ENCODE data around the gene OR7A5. TPM values are rescaled to one million over a fixed set of nuclear protein-coding genes. Genes with fewer than 3 reads are reported as not detected.
"Not testable (repeated sequence)": the region's sequence is repeated elsewhere in the genome, so short reads cannot be mapped to it uniquely, and the experiment has no call there.

OR7A5 gene
- total RNA-seq, 1 donor from 2014 or later: not detected

DNA sequence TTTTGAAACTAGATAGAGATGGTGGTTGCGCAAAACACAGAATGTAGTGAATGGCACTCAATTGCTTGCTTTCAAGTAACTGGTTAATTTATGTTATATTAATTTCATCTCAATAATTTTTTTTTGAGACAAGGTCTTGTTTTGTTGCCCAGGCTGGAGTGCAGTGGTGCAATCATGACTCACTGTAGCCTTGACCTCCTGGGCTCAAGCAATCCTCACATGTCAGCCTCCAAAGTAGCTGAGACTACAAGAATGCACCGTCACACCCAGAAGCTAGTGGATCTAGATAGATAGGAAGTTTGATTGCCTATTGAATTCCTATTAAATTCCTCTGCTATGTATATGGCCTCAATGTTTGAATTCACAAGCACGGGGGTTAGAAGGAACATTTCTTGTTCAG is 30.2 kb downstream of the OR7A5 start:
- Mint-ChIP-seq H3K9me3 (ENCODE audit: unreplicated experiment) (peaks cover under 1% of the 10 kb centered on the region), H3K27ac (ENCODE audit: unreplicated experiment) (no peak overlapping the region)
- no peak for DNase-seq

DNA sequence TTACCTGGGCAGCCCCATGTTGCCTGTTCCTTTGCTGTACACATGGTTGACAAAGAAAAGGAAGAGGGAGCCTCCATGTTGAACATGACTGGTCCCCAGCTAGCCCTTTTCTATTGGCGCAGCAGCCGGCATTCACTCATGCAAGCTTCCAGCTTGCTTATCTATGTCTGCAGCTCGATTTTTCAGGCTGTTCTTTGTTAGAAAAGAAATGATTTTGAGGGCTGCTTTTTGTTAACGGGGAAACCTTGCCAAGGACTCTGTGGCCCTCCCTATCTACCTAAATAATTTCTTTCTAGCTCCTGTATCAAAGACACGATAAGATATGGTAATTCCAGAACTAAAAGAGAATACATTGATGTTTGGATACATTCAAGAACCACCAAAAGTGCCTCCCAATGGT is 36.2 kb downstream of the OR7A5 start:
- Mint-ChIP-seq H3K4me1 (ENCODE audit: low read depth, unreplicated experiment) (no peaks in the 10 kb centered on the region), H3K36me3 (ENCODE audit: unreplicated experiment) (no peaks in the 10 kb centered on the region), H3K4me3 (ENCODE audit: unreplicated experiment) (no peak overlapping the region), H3K27me3 (ENCODE audit: unreplicated experiment) (no peaks in the 10 kb centered on the region), H3K9me3 (ENCODE audit: unreplicated experiment) (peaks cover 3% of the 10 kb centered on the region), H3K27ac (ENCODE audit: unreplicated experiment) (no peak overlapping the region)
- no peak for DNase-seq
- TF ChIP-seq CTCF (IDR thresholded peaks at IDR 0.05; ENCODE audit: partially characterized antibody, unreplicated experiment): no peak

More for the DNA sequence above, 30.2 kb downstream of the OR7A5 start:
- no peaks in the 10 kb centered on the region for H3K27me3 Mint-ChIP-seq (ENCODE audit: unreplicated experiment)
- no peaks in the 10 kb centered on the region for H3K36me3 Mint-ChIP-seq (ENCODE audit: unreplicated experiment)
- no peaks in the 10 kb centered on the region for H3K4me1 Mint-ChIP-seq (ENCODE audit: low read depth, unreplicated experiment)
- TF ChIP-seq CTCF (IDR thresholded peaks at IDR 0.05; ENCODE audit: partially characterized antibody, unreplicated experiment): no peak
- no peak overlapping the region for H3K4me3 Mint-ChIP-seq (ENCODE audit: unreplicated experiment)

- no peak for DNase-seq
- H3K4me3 Mint-ChIP-seq (ENCODE audit: unreplicated experiment): no peak overlapping the region
- H3K4me1 Mint-ChIP-seq (ENCODE audit: low read depth, unreplicated experiment): no peaks in the 10 kb centered on the region
- H3K9me3 Mint-ChIP-seq (ENCODE audit: unreplicated experiment): peaks cover 3% of the 10 kb centered on the region
- no peak overlapping the region for H3K27ac Mint-ChIP-seq (ENCODE audit: unreplicated experiment)
- H3K27me3 Mint-ChIP-seq (ENCODE audit: unreplicated experiment): no peaks in the 10 kb centered on the region
- no peak for TF ChIP-seq CTCF (IDR thresholded peaks at IDR 0.05; ENCODE audit: partially characterized antibody, unreplicated experiment)
- H3K36me3 Mint-ChIP-seq (ENCODE audit: unreplicated experiment): no peaks in the 10 kb centered on the region
Measured at GRCh38 chr19:14796021-14796420, 39.0 kb downstream of the OR7A5 start.

- Mint-ChIP-seq H3K9me3 (ENCODE audit: unreplicated experiment) (peaks cover 3% of the 10 kb centered on the region), H3K36me3 (ENCODE audit: unreplicated experiment) (no peaks in the 10 kb centered on the region), H3K27ac (ENCODE audit: unreplicated experiment) (no peak overlapping the region), H3K27me3 (ENCODE audit: unreplicated experiment) (no peaks in the 10 kb centered on the region), H3K4me1 (ENCODE audit: low read depth, unreplicated experiment) (no peaks in the 10 kb centered on the region), H3K4me3 (ENCODE audit: unreplicated experiment) (no peak overlapping the region)
- TF ChIP-seq CTCF (IDR thresholded peaks at IDR 0.05; ENCODE audit: partially characterized antibody, unreplicated experiment): no peak
- no peak for DNase-seq
Measured at GRCh38 chr19:14795078-14795721, 39.8 kb downstream of the OR7A5 start.

DNA sequence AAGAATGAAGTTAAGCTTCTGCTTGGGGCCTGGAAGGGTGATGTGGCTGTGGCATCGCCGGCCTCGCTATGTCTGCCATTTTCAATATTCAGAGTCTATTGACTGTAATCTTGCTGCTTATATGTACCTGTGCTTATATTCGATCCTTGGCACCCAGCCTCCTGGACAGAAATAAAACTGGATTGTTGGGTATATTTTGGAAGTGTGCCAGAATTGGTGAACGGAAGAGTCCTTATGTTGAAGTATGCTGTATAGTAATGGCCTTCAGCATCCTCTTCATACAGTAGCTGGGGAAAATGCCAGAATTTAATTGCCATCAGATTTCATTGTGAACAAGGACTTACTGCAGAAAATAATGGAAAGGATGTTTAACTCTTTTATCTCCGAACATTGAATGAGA is 42.7 kb downstream of the OR7A5 start:
- not testable (repeated sequence) for H3K27ac Mint-ChIP-seq (ENCODE audit: unreplicated experiment); H3K4me1 Mint-ChIP-seq (ENCODE audit: low read depth, unreplicated experiment); H3K36me3 Mint-ChIP-seq (ENCODE audit: unreplicated experiment); H3K9me3 Mint-ChIP-seq (ENCODE audit: unreplicated experiment); DNase-seq; H3K27me3 Mint-ChIP-seq (ENCODE audit: unreplicated experiment); H3K4me3 Mint-ChIP-seq (ENCODE audit: unreplicated experiment)

Data from glutamatergic neuron (in vitro differentiated cells).